Lung microvascular endothelial cell (primary cell): ENCODE measurements around the gene SPRR2A. TPM values are rescaled to one million over a fixed set of nuclear protein-coding genes. Genes with fewer than 3 reads are reported as not detected.
"Not testable (repeated sequence)": the region's sequence is repeated elsewhere in the genome, so short reads cannot be mapped to it uniquely, and the experiment has no call there.

Experiments used
- DNase-seq, 2 donors: peaks; one replicate each; pipeline versions ENCODE4 v3.0.0 to v3.0.0-alpha.2; 2010; ENCODE audit warnings: low read depth in 2 of 2
- total RNA-seq: library from RNA; depleted of rRNA; stranded (reverse); fragments of >200 nt; gene quantifications from 2 replicates; pipeline ENCODE4 v1.2.1, GENCODE V29; 2014

SPRR2A gene
- not detected in 2 replicates for total RNA-seq

DNA sequence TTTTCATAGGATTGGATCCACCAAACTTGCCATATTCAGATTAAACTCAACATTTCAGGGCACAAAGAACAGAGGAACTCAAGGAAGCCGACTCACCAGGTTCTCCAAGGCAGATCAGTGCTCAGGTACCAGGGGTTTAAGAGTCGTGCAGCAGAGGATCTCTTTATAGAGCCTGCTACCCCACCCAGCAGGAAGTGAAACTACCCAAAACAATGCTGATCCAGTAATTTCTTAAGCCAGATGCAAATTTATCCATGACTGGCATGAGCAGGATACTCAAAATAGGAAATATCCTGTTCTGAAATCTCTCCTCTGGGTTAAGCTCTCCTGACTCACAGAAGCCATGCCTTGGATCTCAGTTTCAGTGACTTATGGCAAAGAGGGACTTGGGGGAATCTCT lies at the start of gene SPRR2A:
TSS of gene SPRR2A (minus strand) at position 138 of the 400 bp plus-strand sequence. CDS start 777 bp downstream, outside the sequence.
- no peak for DNase-seq

DNA sequence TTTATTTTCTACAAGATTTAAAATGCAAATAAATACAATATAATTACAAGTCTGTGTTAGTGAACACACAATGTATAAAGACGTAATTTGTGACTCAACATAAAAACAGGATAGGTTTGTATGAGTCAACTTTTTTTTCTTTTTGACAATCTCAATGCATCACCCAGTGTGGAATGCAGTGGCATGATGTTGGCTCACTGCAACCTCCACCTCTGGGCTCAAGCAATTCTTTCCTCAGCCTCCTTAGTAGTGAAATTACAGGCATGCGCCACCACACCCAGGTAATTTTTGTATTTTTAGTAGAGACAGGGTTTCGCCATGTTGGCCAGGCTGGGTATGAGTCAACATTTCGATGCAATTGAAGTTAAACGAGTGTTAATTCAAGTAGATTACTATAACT lies 42.9 kb upstream of the SPRR2A start:
- DNase-seq = peak in 1 of 2 donors; percentile 51

- no peak for DNase-seq
These were observed 42.2 kb upstream of the SPRR2A start for GRCh38 chr1:153099461-153100045.

GRCh38 chr1:153095764-153096163 lies 38.5 kb upstream of the SPRR2A start:
- no peak for DNase-seq

- no peak for DNase-seq
These were observed 37.1 kb upstream of the SPRR2A start, which contains the start of gene SPRR2E for GRCh38 chr1:153094426-153094825. Gene SPRR2E (minus strand): TSS chr1:153094526. CDS start chr1:153093751, 775 bp downstream.

- DNase-seq = no peak
These were observed 30.3 kb upstream of the SPRR2A start for GRCh38 chr1:153087652-153088051.

- DNase-seq = no peak
These were observed 24.4 kb upstream of the SPRR2A start for GRCh38 chr1:153081736-153082135.

- DNase-seq = no peak
These were observed 15.8 kb upstream of the SPRR2A start for GRCh38 chr1:153072806-153073726.

DNA sequence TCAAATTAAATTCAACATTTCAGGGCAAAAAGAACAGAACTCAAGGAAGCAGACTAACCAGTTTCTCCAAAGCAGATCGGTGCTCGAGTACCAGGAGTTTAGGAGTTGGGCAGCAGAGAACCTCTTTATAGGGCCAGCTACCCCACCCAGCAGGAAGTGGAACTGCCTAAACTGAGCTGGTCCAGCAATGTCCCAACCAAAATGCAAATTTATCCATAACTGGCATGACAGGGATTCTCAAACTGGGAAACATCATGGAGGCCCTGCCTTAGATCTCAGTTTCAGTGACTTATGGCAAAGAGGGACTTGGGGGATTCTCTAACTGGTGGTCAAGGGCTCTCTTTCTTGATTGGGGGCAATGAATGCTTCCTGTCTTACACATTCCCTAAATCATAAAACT lies 14.2 kb upstream of the SPRR2A start, which contains the start of gene SPRR2B:
TSS of gene SPRR2B (minus strand) at position 101 of the 400 bp plus-strand sequence. CDS start 772 bp downstream, outside the sequence.
- no peak for DNase-seq

- DNase-seq = no peak
These were observed 12.9 kb upstream of the SPRR2A start for GRCh38 chr1:153070243-153070642.

DNA sequence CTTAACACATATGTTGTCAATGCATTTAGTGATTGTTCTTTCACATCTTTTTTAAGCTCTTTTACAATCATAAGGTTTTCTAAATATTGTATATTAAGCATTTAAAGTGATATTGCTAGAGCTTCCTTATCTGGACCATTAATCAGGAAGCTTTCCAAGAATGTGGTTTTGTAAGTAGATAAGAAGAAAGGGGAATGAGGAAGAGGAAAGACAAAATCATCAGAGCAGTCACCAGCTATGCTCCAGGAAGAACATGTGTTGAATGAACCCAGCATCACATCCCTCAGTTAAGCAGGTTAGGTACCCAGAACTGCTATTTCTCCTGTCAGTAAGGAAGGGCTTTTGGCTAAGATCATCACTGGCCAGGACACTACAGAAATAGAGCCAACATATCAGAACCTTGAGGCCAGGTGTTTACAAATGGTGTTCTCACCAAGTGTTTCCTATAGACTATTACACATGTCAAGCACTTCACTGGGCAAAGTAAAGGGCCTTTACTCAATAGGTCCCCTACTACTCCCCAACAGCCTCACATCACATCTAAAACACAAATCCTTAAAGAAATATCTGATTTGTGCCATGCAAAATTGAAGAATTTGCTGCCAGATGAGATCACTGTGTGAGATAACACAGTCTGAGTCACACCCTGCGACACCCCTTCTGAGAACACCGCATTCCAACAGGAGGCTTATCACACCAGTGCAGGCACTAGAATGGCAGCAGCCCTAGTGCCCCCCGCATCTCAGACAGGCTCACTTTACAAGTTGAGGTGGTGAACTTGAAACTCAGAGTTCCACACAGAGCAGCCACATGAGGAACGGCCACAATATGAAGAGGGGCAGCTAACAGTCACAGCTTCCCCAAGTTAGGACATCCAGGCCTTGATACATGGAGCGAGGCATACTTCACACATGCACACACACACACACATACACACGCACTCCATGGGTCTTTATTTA lies 1.8 kb upstream of the SPRR2A start:
- DNase-seq = no peak

DNA sequence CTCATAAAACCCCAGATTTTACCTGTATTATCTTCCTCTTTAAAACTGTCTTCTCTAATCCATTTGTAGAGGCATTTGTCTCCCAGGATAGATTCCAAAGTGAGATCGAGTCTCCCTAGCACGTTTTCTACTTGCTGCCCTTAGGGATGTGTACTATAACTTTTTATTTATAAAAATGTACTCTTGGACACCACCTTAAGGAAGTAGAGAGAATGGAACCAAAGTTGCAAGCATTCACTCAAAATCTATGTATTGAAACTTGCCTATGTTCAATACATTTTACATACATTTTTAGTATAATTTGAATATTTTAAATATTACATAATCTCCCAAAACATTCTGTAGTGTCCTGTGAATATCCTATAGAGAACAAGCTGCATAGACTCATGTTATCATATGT lies 842 bp upstream of the SPRR2A start:
- DNase-seq = no peak

GRCh38 chr1:153056111-153056510 lies 1.2 kb downstream of the SPRR2A start:
- not testable (repeated sequence) for DNase-seq

- no peak for DNase-seq
These were observed 8.1 kb downstream of the SPRR2A start for GRCh38 chr1:153049211-153049610.

DNA sequence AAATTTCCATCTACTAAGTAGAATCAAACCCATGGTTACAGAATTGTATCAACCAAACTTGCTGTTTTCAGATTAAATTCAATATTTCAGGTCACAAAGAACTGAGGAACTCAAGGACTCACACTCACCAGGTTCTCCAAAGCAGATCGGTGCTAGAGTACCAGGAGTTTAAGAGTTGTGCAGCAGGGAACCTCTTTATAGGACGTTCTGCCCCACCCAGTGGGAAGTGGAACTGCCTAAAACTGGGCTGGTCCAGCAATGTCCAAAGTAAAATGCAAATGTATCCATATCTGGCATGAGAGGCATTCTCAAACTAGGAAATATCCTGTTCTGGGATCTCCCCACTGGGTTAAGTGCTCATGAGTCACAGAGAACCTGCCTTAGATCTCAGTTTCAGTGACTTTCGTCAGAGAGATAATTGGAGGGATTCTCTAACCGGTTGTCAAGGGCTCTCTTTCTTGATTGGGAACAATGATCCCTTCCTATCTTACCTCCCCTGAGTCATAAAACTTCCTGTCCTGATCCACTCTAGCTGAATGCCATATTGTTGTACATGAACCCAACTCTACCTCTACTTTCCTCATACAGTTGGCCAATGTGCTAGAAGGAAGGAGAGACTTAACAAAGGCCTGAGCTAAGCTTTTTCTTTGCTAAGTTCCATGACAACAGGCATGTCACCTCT lies 16.2 kb downstream of the SPRR2A start, which contains the start of gene SPRR2D:
TSS of gene SPRR2D (minus strand) at position 171 of the 682 bp plus-strand sequence. CDS start 774 bp downstream, outside the sequence.
- DNase-seq = no peak

GRCh38 chr1:153035211-153035610 lies 22.1 kb downstream of the SPRR2A start:
- no peak for DNase-seq

DNA sequence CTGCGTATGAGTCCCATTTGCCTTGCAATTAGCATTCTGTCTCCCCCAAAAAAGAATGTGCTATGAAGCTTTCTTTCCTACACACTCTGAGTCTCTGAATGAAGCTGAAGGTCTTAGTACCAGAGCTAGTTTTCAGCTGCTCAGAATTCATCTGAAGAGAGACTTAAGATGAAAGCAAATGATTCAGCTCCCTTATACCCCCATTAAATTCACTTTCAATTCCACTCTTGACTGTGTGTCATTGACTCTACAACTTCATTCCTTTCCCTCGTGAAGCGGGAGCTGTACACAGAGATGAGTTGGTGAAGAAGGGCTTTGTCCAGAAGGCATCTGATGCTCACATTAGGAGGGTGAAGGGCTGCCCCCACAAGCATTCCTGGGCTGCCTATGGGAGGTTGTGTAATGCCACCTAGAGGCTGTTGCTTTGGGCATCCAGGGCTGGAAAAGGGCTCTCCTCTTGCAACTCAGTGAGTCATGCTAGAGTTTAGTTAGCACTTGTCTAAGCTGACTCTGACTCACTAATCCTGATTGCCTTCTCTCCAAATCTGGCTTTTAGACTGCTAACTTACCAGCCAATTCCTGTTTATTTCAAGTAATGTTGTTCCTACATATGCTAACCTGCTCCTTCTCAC lies 24.5 kb downstream of the SPRR2A start:
- DNase-seq = peak; percentile 0 to 35

DNA sequence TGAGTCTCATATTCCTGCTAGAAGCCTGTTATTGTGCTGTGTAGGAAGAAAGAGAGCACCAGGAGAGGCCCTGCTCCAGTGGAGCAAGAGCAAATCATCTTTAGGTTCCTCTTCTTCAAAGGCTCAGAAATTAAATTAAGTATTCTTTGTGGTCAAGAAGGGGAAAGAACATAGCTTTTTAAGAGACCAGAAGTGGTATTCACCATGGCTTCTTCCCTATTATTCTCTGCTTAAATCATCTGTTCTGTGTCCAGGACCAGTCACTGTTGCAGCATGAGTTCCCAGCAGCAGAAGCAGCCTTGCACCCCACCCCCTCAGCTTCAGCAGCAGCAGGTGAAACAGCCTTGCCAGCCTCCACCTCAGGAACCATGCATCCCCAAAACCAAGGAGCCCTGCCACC lies 25.2 kb downstream of the SPRR2A start:
- DNase-seq = no peak

GRCh38 chr1:153030895-153031294 lies 26.4 kb downstream of the SPRR2A start, which contains the start of gene SPRR1B:
Gene SPRR1B (plus strand): TSS chr1:153031203. CDS start chr1:153032346, 1,143 bp downstream.
- no peak for DNase-seq

- no peak for DNase-seq
These were observed 28.5 kb downstream of the SPRR2A start for GRCh38 chr1:153028766-153029165.
